ENCODE measurements around the gene THRB.
"Not testable (repeated sequence)": the region's sequence is repeated elsewhere in the genome, so short reads cannot be mapped to it uniquely, and the experiment has no call there.

Gene THRB

GRCh38 chr3:24447836-24448235 is 46.8 kb downstream of the THRB start:
- DNase-seq (ENCODE audit: low read depth), result no peak

GRCh38 chr3:24446032-24446431 is 48.6 kb downstream of the THRB start:
- no peak for DNase-seq (ENCODE audit: low read depth)

- no peak for DNase-seq (ENCODE audit: low read depth)
These were observed 51.2 kb downstream of the THRB start for GRCh38 chr3:24443476-24443875.

- DNase-seq (ENCODE audit: low read depth), result no peak
These were observed 53.7 kb downstream of the THRB start for GRCh38 chr3:24440760-24441464.

- no peak for DNase-seq (ENCODE audit: low read depth)
These were observed 55.6 kb downstream of the THRB start for GRCh38 chr3:24439021-24439420.

GRCh38 chr3:24437326-24437725 is 57.3 kb downstream of the THRB start:
- DNase-seq (ENCODE audit: low read depth), result no peak

GRCh38 chr3:24435584-24435983 is 59.1 kb downstream of the THRB start:
- no peak for DNase-seq (ENCODE audit: low read depth)

- DNase-seq (ENCODE audit: low read depth), result no peak
These were observed 60.0 kb downstream of the THRB start for GRCh38 chr3:24434651-24435050.

GRCh38 chr3:24433838-24434591 is 60.6 kb downstream of the THRB start:
- no peak for DNase-seq (ENCODE audit: low read depth)

GRCh38 chr3:24432989-24433388 is 61.7 kb downstream of the THRB start:
- no peak for DNase-seq (ENCODE audit: low read depth)

GRCh38 chr3:24428481-24428880 is 66.2 kb downstream of the THRB start:
- no peak for DNase-seq (ENCODE audit: low read depth)

- DNase-seq (ENCODE audit: low read depth), result no peak
These were observed 67.8 kb downstream of the THRB start for GRCh38 chr3:24426896-24427295.

- not testable (repeated sequence) for DNase-seq (ENCODE audit: low read depth)
These were observed 73.8 kb downstream of the THRB start for GRCh38 chr3:24420829-24421228.

- DNase-seq (ENCODE audit: low read depth), result no peak
These were observed 74.4 kb downstream of the THRB start for GRCh38 chr3:24420224-24420623.

GRCh38 chr3:24419067-24419791 is 75.4 kb downstream of the THRB start:
- DNase-seq (ENCODE audit: low read depth), result no peak

GRCh38 chr3:24417730-24418129 is 76.9 kb downstream of the THRB start:
- no peak for DNase-seq (ENCODE audit: low read depth)

- no peak for DNase-seq (ENCODE audit: low read depth)
These were observed 78.4 kb downstream of the THRB start for GRCh38 chr3:24416224-24416623.

- no peak for DNase-seq (ENCODE audit: low read depth)
These were observed 78.8 kb downstream of the THRB start for GRCh38 chr3:24415824-24416223.

- not testable (repeated sequence) for DNase-seq (ENCODE audit: low read depth)
These were observed 81.0 kb downstream of the THRB start for GRCh38 chr3:24413662-24414061.

- no peak for DNase-seq (ENCODE audit: low read depth)
These were observed 83.8 kb downstream of the THRB start for GRCh38 chr3:24410860-24411259.

- no peak for DNase-seq (ENCODE audit: low read depth)
These were observed 86.5 kb downstream of the THRB start for GRCh38 chr3:24407980-24408680.

GRCh38 chr3:24406900-24407299 is 87.8 kb downstream of the THRB start:
- DNase-seq (ENCODE audit: low read depth), result no peak
